PC-9 (cell line): ENCODE results near the gene POLD4.

ENCODE experiments used
- EZH2 ChIP-seq: fragments of 200-600 bp; sonication (generic); IDR thresholded peaks from 2 replicates; pipeline ENCODE4 v1.8.0; 2017; ENCODE audit warnings: antibody characterized with exemption, low read depth
- TF ChIP-seq, protein P1 (sequence below): fragments of 200-600 bp; sonication (generic); conservative IDR thresholded peaks from 2 replicates; pipeline ENCODE4 v1.6.1; 2017; ENCODE audit warnings: mixed run types, antibody characterized with exemption, mild to moderate bottlenecking, moderate library complexity

DNA sequence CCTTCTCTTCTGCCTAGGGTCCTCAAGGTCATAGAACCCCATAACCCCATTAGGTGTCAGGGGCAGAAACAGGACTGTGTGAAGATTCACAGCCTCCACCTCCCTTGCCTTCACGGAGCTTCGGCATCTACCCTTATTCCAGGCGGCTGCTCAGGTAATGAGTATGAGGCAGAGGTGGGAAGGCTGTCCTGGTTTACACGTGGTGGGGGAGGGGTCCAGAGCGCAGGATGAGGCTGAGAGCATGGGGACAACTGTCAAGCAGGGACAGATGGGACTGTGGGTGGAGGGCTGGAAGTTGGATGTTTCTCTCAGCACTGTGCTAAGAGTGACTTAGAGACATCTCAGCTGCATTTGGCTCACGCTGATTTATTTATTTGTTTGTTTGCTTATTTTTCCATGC, 34.2 kb upstream of the POLD4 start:
- TF ChIP-seq, protein P1, sequence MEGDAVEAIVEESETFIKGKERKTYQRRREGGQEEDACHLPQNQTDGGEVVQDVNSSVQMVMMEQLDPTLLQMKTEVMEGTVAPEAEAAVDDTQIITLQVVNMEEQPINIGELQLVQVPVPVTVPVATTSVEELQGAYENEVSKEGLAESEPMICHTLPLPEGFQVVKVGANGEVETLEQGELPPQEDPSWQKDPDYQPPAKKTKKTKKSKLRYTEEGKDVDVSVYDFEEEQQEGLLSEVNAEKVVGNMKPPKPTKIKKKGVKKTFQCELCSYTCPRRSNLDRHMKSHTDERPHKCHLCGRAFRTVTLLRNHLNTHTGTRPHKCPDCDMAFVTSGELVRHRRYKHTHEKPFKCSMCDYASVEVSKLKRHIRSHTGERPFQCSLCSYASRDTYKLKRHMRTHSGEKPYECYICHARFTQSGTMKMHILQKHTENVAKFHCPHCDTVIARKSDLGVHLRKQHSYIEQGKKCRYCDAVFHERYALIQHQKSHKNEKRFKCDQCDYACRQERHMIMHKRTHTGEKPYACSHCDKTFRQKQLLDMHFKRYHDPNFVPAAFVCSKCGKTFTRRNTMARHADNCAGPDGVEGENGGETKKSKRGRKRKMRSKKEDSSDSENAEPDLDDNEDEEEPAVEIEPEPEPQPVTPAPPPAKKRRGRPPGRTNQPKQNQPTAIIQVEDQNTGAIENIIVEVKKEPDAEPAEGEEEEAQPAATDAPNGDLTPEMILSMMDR = no peak
- TF ChIP-seq EZH2 = no peak
